Glutamatergic neuron (in vitro differentiated cells): ENCODE measurements around the gene KAT6B. TPM values are rescaled to one million over a fixed set of nuclear protein-coding genes. Genes with fewer than 3 reads are reported as not detected.

Experiments
- DNase-seq: peaks from one replicate; pipeline ENCODE4 v3.0.0; 2022
- H3K27ac Mint-ChIP-seq: one replicate; pipeline ENCODE4 v1.8.0; 2020; ENCODE audit warnings: mild to moderate bottlenecking, mixed read lengths, inconsistent platforms; ENCODE audit not compliant: unreplicated experiment
- H3K27me3 Mint-ChIP-seq: one replicate; pipeline ENCODE4 v1.8.0; 2020; ENCODE audit warnings: mild to moderate bottlenecking, moderate library complexity, mixed read lengths, inconsistent platforms; ENCODE audit not compliant: unreplicated experiment
- H3K36me3 Mint-ChIP-seq: one replicate; pipeline ENCODE4 v1.8.0; 2020; ENCODE audit warnings: mild to moderate bottlenecking, mixed read lengths, inconsistent platforms; ENCODE audit not compliant: unreplicated experiment
- H3K4me1 Mint-ChIP-seq: one replicate; pipeline ENCODE4 v1.8.0; 2020; ENCODE audit warnings: mild to moderate bottlenecking, low read depth, mixed read lengths, inconsistent platforms; ENCODE audit not compliant: unreplicated experiment
- H3K4me3 Mint-ChIP-seq: one replicate; pipeline ENCODE4 v1.8.0; 2020; ENCODE audit warnings: mild to moderate bottlenecking, mixed read lengths, inconsistent platforms; ENCODE audit not compliant: unreplicated experiment
- H3K9me3 Mint-ChIP-seq: one replicate; pipeline ENCODE4 v1.8.0; 2020; ENCODE audit warnings: mild to moderate bottlenecking, moderate library complexity, mixed read lengths, inconsistent platforms; ENCODE audit not compliant: unreplicated experiment
- CTCF ChIP-seq: fragments of 200-600 bp; sonication (generic); IDR thresholded peaks from one replicate; pipeline ENCODE4 v1.5.0; 2021; ENCODE audit not compliant: partially characterized antibody, unreplicated experiment
- total RNA-seq: library from RNA; stranded (reverse); fragmentation: NEBNext Ultra II Directional; extraction: Animal tissue kit (Norgen Biotek cat#: 25700); gene quantifications from one replicate; pipeline ENCODE4 v1.2.1, GENCODE V29; 2021; ENCODE audit not compliant: unreplicated experiment

The KAT6B gene
- total RNA-seq, 1 donor from 2014 or later = 75.3 TPM

- H3K27ac Mint-ChIP-seq = no peak overlapping the region
- peaks cover 5% of the 10 kb centered on the region for H3K9me3 Mint-ChIP-seq
- no peak overlapping the region for H3K4me3 Mint-ChIP-seq
- no peaks in the 10 kb centered on the region for H3K27me3 Mint-ChIP-seq
- no peak for DNase-seq
- no peaks in the 10 kb centered on the region for H3K36me3 Mint-ChIP-seq
- TF ChIP-seq CTCF = no peak
- peaks cover 6% of the 10 kb centered on the region for H3K4me1 Mint-ChIP-seq
These were observed 61.3 kb downstream of the KAT6B start for GRCh38 chr10:74887614-74888284.

- TF ChIP-seq CTCF = no peak
- no peak overlapping the region for H3K4me3 Mint-ChIP-seq
- no peaks in the 10 kb centered on the region for H3K36me3 Mint-ChIP-seq
- peaks cover 5% of the 10 kb centered on the region for H3K9me3 Mint-ChIP-seq
- DNase-seq = no peak
- no peaks in the 10 kb centered on the region for H3K27me3 Mint-ChIP-seq
- no peak overlapping the region for H3K27ac Mint-ChIP-seq
- H3K4me1 Mint-ChIP-seq = peaks cover 9% of the 10 kb centered on the region
These were observed 62.7 kb downstream of the KAT6B start for GRCh38 chr10:74888962-74889661.

GRCh38 chr10:74889662-74889998 lies 63.2 kb downstream of the KAT6B start:
- no peak overlapping the region for H3K4me3 Mint-ChIP-seq
- no peak for DNase-seq
- peaks cover 5% of the 10 kb centered on the region for H3K9me3 Mint-ChIP-seq
- TF ChIP-seq CTCF = no peak
- no peaks in the 10 kb centered on the region for H3K27me3 Mint-ChIP-seq
- H3K36me3 Mint-ChIP-seq = no peaks in the 10 kb centered on the region
- peaks cover 9% of the 10 kb centered on the region for H3K4me1 Mint-ChIP-seq
- no peak overlapping the region for H3K27ac Mint-ChIP-seq

GRCh38 chr10:74890460-74890859 lies 64.1 kb downstream of the KAT6B start:
- H3K36me3 Mint-ChIP-seq = no peaks in the 10 kb centered on the region
- no peak for DNase-seq
- H3K4me1 Mint-ChIP-seq = peaks cover 9% of the 10 kb centered on the region
- H3K9me3 Mint-ChIP-seq = peaks cover 5% of the 10 kb centered on the region
- no peak overlapping the region for H3K4me3 Mint-ChIP-seq
- no peak for TF ChIP-seq CTCF
- no peak overlapping the region for H3K27ac Mint-ChIP-seq
- no peaks in the 10 kb centered on the region for H3K27me3 Mint-ChIP-seq

- H3K4me1 Mint-ChIP-seq = peaks cover 12% of the 10 kb centered on the region
These were observed 64.7 kb downstream of the KAT6B start for GRCh38 chr10:74891053-74891452.

More at GRCh38 chr10:74891053-74891452, 64.7 kb downstream of the KAT6B start:
- Mint-ChIP-seq H3K27ac (peak overlapping the region; percentile 36), H3K36me3 (no peaks in the 10 kb centered on the region), H3K9me3 (peaks cover 3% of the 10 kb centered on the region), H3K4me3 (no peak overlapping the region), H3K27me3 (no peaks in the 10 kb centered on the region)
- DNase-seq = no peak
- TF ChIP-seq CTCF = no peak
